DOHH2 (cell line): ENCODE data around the gene HS2ST1.

ENCODE experiments used
- EZH2phosphoT487 ChIP-seq: fragments of 200-600 bp; sonication (generic); IDR thresholded peaks from 2 replicates; pipeline ENCODE4 v1.6.1; 2017; ENCODE audit warnings: borderline replicate concordance, mild to moderate bottlenecking, antibody characterized with exemption, low read length, moderate library complexity, mixed read lengths
- TF ChIP-seq, protein P1 (sequence below): fragments of 200-600 bp; sonication (generic); IDR thresholded peaks from one replicate; pipeline ENCODE4 v1.5.1; 2014; ENCODE audit warnings: antibody characterized with exemption, mild to moderate bottlenecking, low read depth, low read length; ENCODE audit not compliant: poor library complexity, severe bottlenecking

DNA sequence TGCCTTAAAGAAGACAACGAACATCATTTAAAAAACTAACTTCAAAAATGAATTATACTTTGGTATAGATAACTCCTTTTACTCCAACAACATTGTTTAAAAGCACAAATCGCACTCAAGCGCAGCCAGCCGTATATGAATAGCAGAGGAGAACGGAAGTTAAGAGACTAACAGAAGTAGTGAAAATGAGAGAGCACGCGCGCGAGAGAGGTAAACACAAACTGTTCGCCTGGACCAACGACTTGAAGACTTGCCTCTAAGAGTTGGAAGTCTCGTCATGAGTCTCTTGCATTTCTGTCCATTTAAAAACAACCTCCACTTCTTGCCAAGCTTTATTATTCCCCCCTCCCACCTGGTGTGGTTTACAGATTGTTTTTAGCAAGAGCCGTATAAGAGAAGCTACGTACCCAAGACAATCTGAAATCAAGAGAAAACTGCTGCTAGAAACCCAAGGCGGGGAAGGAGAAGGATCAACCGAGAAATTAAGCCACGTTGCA, 988 bp upstream of the HS2ST1 start:
- TF ChIP-seq, protein P1, sequence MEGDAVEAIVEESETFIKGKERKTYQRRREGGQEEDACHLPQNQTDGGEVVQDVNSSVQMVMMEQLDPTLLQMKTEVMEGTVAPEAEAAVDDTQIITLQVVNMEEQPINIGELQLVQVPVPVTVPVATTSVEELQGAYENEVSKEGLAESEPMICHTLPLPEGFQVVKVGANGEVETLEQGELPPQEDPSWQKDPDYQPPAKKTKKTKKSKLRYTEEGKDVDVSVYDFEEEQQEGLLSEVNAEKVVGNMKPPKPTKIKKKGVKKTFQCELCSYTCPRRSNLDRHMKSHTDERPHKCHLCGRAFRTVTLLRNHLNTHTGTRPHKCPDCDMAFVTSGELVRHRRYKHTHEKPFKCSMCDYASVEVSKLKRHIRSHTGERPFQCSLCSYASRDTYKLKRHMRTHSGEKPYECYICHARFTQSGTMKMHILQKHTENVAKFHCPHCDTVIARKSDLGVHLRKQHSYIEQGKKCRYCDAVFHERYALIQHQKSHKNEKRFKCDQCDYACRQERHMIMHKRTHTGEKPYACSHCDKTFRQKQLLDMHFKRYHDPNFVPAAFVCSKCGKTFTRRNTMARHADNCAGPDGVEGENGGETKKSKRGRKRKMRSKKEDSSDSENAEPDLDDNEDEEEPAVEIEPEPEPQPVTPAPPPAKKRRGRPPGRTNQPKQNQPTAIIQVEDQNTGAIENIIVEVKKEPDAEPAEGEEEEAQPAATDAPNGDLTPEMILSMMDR: no peak
- TF ChIP-seq EZH2phosphoT487: no peak
